Omental fat pad (tissue), 4 donors: ENCODE measurements around the gene IL20. TPM values are rescaled to one million over a fixed set of nuclear protein-coding genes. Genes with fewer than 3 reads are reported as not detected.

Source experiments
- ATAC-seq: fragments of 150-250 bp; one replicate; pipeline ENCODE4 v1.9.1; 2016; ENCODE audit warnings: mild to moderate bottlenecking, moderate library complexity; ENCODE audit not compliant: low FRiP score
- DNase-seq: peaks from one replicate; pipeline ENCODE4 v3.0.0-alpha.2; 2019; ENCODE audit warnings: low spot score
- total RNA-seq, 4 donors: library from RNA; depleted of rRNA; stranded (reverse); fragments of >200 nt; gene quantifications; one replicate each; pipeline ENCODE4 v1.1.0, GENCODE V29; 2016
- TF ChIP-seq, protein P1 (sequence below), 3 donors: fragments of 450-650 bp; IDR thresholded peaks; one replicate each; pipeline ENCODE4 v1.5.1; 2016 to 2017; ENCODE audit warnings: antibody characterized with exemption in 3 of 3, mild to moderate bottlenecking in 3 of 3, moderate library complexity in 2 of 3

IL20 gene, protein sequence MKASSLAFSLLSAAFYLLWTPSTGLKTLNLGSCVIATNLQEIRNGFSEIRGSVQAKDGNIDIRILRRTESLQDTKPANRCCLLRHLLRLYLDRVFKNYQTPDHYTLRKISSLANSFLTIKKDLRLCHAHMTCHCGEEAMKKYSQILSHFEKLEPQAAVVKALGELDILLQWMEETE
- 1 to 10 TPM in 2 of 4 donors, under 1 TPM in 1, not detected in 1; 0.82 to 8.6 (median 8.2) TPM for total RNA-seq

- ATAC-seq (peak; percentile 65), DNase-seq (peak; percentile 93)
- TF ChIP-seq, protein P1, sequence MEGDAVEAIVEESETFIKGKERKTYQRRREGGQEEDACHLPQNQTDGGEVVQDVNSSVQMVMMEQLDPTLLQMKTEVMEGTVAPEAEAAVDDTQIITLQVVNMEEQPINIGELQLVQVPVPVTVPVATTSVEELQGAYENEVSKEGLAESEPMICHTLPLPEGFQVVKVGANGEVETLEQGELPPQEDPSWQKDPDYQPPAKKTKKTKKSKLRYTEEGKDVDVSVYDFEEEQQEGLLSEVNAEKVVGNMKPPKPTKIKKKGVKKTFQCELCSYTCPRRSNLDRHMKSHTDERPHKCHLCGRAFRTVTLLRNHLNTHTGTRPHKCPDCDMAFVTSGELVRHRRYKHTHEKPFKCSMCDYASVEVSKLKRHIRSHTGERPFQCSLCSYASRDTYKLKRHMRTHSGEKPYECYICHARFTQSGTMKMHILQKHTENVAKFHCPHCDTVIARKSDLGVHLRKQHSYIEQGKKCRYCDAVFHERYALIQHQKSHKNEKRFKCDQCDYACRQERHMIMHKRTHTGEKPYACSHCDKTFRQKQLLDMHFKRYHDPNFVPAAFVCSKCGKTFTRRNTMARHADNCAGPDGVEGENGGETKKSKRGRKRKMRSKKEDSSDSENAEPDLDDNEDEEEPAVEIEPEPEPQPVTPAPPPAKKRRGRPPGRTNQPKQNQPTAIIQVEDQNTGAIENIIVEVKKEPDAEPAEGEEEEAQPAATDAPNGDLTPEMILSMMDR (IDR thresholded peaks at IDR 0.05), result peak in 1 of 3 donors; percentile 71
Observed at GRCh38 chr1:206864939-206865671, at the start of gene IL20. Gene IL20 (plus strand): TSS chr1:206865623. CDS start chr1:206865853, 230 bp downstream.

DNA sequence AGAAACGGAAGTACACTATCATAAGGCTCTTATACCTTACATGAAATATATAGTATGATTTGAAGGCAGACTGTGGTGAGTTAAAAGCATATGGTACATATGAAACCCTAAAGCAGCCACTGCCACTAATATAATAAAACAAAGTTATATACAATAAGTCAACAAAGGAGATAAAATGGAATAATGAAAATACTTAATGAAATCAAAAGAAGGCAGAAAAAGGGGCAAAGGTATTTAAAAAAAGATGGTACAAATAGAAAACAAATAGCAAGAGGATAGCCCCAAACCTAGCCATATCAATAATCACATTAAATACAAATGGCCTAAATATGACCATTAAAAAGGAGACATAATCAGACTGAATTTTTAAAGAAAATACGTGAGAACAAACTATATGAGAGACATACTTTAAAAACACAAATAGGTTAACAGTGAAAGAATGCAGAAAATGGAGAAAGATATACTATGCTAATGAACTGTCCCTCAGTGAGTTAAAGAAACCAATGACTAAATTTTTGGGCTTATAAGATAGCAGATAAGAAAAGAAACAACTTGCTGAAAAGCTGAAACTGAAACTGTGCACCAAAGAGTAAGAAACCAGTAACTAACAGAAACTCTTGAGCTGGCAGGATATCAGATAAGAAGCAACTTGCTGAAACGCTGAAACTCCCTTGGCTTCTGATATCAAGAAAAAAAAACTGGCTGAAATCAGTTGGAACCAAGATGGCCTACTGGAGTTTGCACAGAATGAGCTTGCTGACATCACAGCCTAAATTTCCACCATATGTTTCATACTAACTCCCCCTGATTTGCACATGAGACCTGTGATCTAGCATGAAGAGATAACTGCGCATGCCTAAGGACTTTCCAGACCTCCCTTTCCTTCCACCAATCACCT lies 48.8 kb upstream of the IL20 start:
- DNase-seq, result no peak
- ATAC-seq, result peak; percentile 82
- TF ChIP-seq, protein P1 (IDR thresholded peaks at IDR 0.05), result no peak

DNA sequence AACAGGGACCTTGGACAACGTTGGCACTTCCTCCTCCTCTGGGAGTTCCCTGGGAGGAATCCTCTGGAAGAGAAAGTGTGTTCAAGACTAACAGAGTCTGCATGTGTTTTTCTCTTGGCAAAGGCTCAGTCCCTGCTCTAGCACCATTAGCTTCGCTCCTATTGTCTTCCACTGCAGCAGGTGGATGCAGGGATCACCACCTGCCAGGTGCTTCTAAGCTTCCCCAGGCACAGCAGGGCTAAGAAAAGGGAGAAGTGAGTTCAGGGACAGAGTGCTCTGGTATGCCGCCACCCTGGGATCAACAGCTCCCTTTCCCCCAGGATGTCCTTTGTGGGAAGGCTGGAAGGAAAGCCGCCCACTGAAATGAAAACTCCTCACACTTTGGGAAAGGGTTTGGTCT lies 43.9 kb upstream of the IL20 start:
- TF ChIP-seq, protein P1 (IDR thresholded peaks at IDR 0.05), result no peak
- ATAC-seq, result no peak
- no peak for DNase-seq

GRCh38 chr1:206823727-206824126 lies 41.7 kb upstream of the IL20 start:
- ATAC-seq (no peak), DNase-seq (no peak)
- TF ChIP-seq, protein P1 (IDR thresholded peaks at IDR 0.05), result no peak

GRCh38 chr1:206824331-206824730 lies 41.1 kb upstream of the IL20 start:
- DNase-seq (no peak), ATAC-seq (no peak)
- TF ChIP-seq, protein P1 (IDR thresholded peaks at IDR 0.05), result no peak

- ATAC-seq (peak; percentile 17), DNase-seq (no peak)
- TF ChIP-seq, protein P1 (IDR thresholded peaks at IDR 0.05), result no peak
Observed at GRCh38 chr1:206826394-206826793, 39.0 kb upstream of the IL20 start.
